Naive thymus-derived CD4-positive, alpha-beta T cell (primary cell): ENCODE measurements around the gene OGDH. TPM values are rescaled to one million over a fixed set of nuclear protein-coding genes. Genes with fewer than 3 reads are reported as not detected.

ENCODE experiments used
- ATAC-seq: fragments of 150-1000 bp; cut with Tn5 transposase; 2 replicates; pipeline ENCODE4 v1.10.0; 2021; ENCODE audit warnings: mild to moderate bottlenecking, moderate library complexity
- CTCF ChIA-PET: fragments of 350-600 bp; sonication (Branson Sonifier 250); formaldehyde crosslinking; loops from one replicate; lab custom pipeline; 2021; ENCODE audit warnings: antibody characterized with exemption; lab: Charles Lee
- POLR2A ChIA-PET: fragments of 350-600 bp; sonication (Branson Sonifier 250); formaldehyde crosslinking; loops from one replicate; lab custom pipeline; 2021; ENCODE audit warnings: antibody characterized with exemption, inconsistent platforms; lab: Charles Lee
- DNase-seq, 9 donors: peaks; one replicate each; pipeline versions ENCODE4 v3.0.0 to v3.0.0-alpha.2; 2020 to 2022; ENCODE audit warnings: mixed read lengths in 1 of 9
- H3K27ac ChIP-seq: one replicate; pipeline ENCODE4 v1.7.0; 2013; ENCODE audit warnings: mild to moderate bottlenecking, low read depth, low read length, moderate library complexity
- H3K27me3 ChIP-seq, 2 donors: one replicate each; pipeline ENCODE4 v1.7.0; 2013; ENCODE audit warnings: low read length in 2 of 2, mild to moderate bottlenecking in 2 of 2, moderate library complexity in 2 of 2; ENCODE audit not compliant: control insufficient read depth in 2 of 2, insufficient read depth in 2 of 2
- H3K36me3 ChIP-seq, 3 experiments: 1 replicate in 2 of 3; 2 replicates in 1 of 3; pipeline ENCODE4 v1.7.0; 2013; ENCODE audit warnings: low read length in 3 of 3, mild to moderate bottlenecking in 3 of 3, moderate library complexity in 1 of 3; ENCODE audit not compliant: insufficient read depth in 3 of 3, control insufficient read depth in 2 of 3
- H3K4me1 ChIP-seq, 2 donors: one replicate each; pipeline ENCODE4 v1.7.0; 2013; ENCODE audit warnings: low read length in 2 of 2, mild to moderate bottlenecking in 2 of 2, moderate library complexity in 1 of 2; ENCODE audit not compliant: control insufficient read depth in 2 of 2, insufficient read depth in 2 of 2
- H3K4me3 ChIP-seq: 2 replicates; pipeline ENCODE4 v1.7.0; 2013; ENCODE audit warnings: mild to moderate bottlenecking, low read length
- H3K9me3 ChIP-seq, 3 experiments: 1 replicate in 2 of 3; 2 replicates in 1 of 3; pipeline ENCODE4 v1.7.0; 2013; ENCODE audit warnings: low read length in 3 of 3; ENCODE audit not compliant: control insufficient read depth in 2 of 3
- H3K27ac Mint-ChIP-seq, 9 donors: one replicate each; pipeline ENCODE4 v1.8.0; 2020 to 2022; ENCODE audit warnings: mixed read lengths in 9 of 9, mild to moderate bottlenecking in 8 of 9, moderate library complexity in 5 of 9, inconsistent platforms in 2 of 9
- H3K27me3 Mint-ChIP-seq, 5 donors: one replicate each; pipeline ENCODE4 v1.8.0; 2021 to 2022; ENCODE audit warnings: mixed read lengths in 5 of 5, mild to moderate bottlenecking in 1 of 5
- H3K36me3 Mint-ChIP-seq, 5 donors: one replicate each; pipeline ENCODE4 v1.8.0; 2020 to 2022; ENCODE audit warnings: mixed read lengths in 5 of 5, mild to moderate bottlenecking in 3 of 5, inconsistent platforms in 1 of 5
- H3K4me1 Mint-ChIP-seq, 7 donors: one replicate each; pipeline ENCODE4 v1.8.0; 2020 to 2022; ENCODE audit warnings: mixed read lengths in 7 of 7, mild to moderate bottlenecking in 3 of 7, inconsistent platforms in 1 of 7
- H3K4me3 Mint-ChIP-seq, 10 donors: one replicate each; pipeline ENCODE4 v1.8.0; 2020 to 2022; ENCODE audit warnings: mild to moderate bottlenecking in 10 of 10, mixed read lengths in 10 of 10, moderate library complexity in 6 of 10, inconsistent platforms in 2 of 10
- H3K9me3 Mint-ChIP-seq, 11 donors: one replicate each; pipeline ENCODE4 v1.8.0; 2020 to 2022; ENCODE audit warnings: mixed read lengths in 11 of 11, mild to moderate bottlenecking in 4 of 11, inconsistent platforms in 1 of 11, moderate library complexity in 1 of 11
- intact Hi-C, 2 donors: fragments of 100-400 bp; cut with micrococcal nuclease; formaldehyde crosslinking; loops; one replicate each; pipeline ENCODE4 v1.15.1; 2023
- polyA plus RNA-seq, 2 donors: library from polyadenylated mRNA; unstranded; fragments of 300-500 nt; fragmentation: Illumina TruSeq; gene quantifications; one replicate each; pipeline ENCODE4 v1.2.3, GENCODE V29; 2021
- total RNA-seq, 6 experiments: library from RNA in 5 of 6; stranded (reverse) in 5 of 6; gene quantifications; 1 replicate in 5 of 6; 2 replicates in 1 of 6; pipeline ENCODE4 v1.2.3 and lab custom pipeline; 2021 to 2026

OGDH gene
- total and polyA plus RNA-seq, 7 experiments from 2014 or later = 20.3 to 122 (median 64.2) TPM

DNA sequence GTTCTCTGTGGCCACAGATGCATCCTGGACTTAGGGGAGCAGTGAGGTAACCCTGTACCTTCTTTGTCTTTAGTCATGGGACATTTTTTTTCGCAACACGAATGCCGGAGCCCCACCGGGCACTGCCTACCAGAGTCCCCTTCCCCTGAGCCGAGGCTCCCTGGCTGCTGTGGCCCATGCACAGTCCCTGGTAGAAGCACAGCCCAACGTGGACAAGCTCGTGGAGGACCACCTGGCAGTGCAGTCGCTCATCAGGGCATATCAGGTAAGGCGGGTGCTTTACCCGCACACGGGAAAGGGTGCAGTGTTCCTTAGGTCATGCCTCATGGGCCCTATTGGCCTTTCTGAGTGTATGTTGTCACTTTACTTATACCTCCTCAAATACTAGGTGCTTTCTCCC, 38.8 kb downstream of the OGDH start:
- Mint-ChIP-seq H3K4me1 (peaks cover 9 to 28% (median 12%) of the 10 kb centered on the region in 7 donors), H3K36me3 (peaks cover 4 to 24% (median 13%) of the 10 kb centered on the region in 5 donors), H3K9me3 (no peaks in the 10 kb centered on the region), H3K4me3 (no peak overlapping the region), H3K27ac (no peak overlapping the region), H3K27me3 (no peaks in the 10 kb centered on the region)
- ChIA-PET CTCF (no interaction called here), POLR2A (no interaction called here)
- DNase-seq = no peak
- ATAC-seq = no peak
- H3K9me3 ChIP-seq = no peaks in the 10 kb centered on the region
- H3K4me3 ChIP-seq = no peak overlapping the region
- intact Hi-C loops = no loop called here
- peaks cover 0 to 23% (median 3%) of the 10 kb centered on the region in 3 experiments for H3K36me3 ChIP-seq
- no peaks in the 10 kb centered on the region for H3K27me3 ChIP-seq
- no peak overlapping the region for H3K27ac ChIP-seq
- H3K4me1 ChIP-seq = peaks cover 5 to 13% of the 10 kb centered on the region in 2 donors

DNA sequence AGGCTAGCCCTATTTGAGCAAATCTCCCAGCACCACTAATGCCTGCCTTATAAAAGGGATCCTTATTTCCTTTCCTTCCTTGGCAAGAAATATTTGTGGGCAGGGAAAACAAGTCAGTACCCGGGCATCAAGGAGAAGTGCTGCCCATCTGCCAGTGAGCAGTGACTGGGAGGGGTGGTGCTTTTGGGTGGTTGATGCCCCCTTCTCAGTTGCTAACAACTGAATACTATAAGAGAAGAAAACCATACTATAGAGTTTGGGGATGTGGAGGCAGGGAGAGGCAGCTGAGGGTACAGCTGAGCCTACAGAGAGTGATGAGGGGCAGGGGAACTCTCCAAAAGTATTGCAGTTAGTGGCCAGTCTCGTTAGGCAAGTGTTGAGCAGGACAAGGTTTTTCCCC, 39.3 kb downstream of the OGDH start:
- Histone ChIP-seq H3K36me3 (peaks cover 0 to 27% (median 6%) of the 10 kb centered on the region in 3 experiments), H3K27ac (no peak overlapping the region), H3K4me1 (peaks cover under 1 to 9% of the 10 kb centered on the region in 2 donors), H3K4me3 (no peak overlapping the region), H3K27me3 (no peaks in the 10 kb centered on the region), H3K9me3 (no peaks in the 10 kb centered on the region)
- ATAC-seq = no peak
- Mint-ChIP-seq H3K27me3 (no peaks in the 10 kb centered on the region), H3K4me1 (peaks cover 4 to 23% (median 8%) of the 10 kb centered on the region in 7 donors), H3K27ac (peak overlapping the region in 1 of 9 donors; percentile 10), H3K9me3 (no peaks in the 10 kb centered on the region), H3K36me3 (peaks cover 4 to 23% (median 13%) of the 10 kb centered on the region in 5 donors), H3K4me3 (no peak overlapping the region)
- DNase-seq = no peak
- ChIA-PET CTCF (no interaction called here), POLR2A (no interaction called here)
- intact Hi-C loops = no loop called here

DNA sequence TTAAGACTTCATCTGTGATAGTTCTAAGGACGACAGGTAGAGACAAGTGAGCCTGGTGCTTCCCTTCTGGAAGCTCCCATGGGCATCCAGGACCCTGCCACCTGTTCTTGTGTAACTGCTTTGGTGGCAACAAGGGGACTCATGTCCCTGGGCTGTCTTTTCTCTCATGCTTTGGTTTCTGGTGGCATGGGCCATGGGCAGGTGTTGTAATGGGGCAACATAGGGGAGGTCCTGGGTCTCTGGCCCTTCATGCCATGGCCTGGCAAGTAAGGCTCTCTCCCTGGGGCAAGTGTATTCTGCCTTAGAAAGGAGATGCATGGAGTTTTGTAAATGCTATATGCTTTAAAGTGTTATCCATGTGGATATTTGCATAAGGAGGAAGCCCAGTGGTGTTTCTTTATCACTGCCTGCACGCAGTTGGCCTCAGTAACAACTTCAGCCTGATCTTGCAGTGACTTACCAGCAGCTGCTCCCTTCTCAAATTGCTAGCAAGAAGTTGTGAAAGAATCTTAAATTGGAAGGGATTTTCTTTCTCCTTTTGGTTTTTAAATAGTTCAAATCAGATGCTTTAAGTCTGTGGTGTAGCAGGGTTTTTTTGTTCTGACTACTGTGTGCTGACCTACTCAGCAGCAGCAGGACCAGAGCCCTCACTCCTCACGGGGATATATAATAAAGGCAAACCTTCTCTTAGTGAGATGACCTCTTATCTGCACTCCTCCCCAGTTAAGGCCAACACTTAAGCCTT, 39.9 kb downstream of the OGDH start:
- ChIA-PET POLR2A (no interaction called here), CTCF (no interaction called here)
- ATAC-seq (no peak), DNase-seq (no peak)
- Histone ChIP-seq H3K27ac (no peak overlapping the region), H3K36me3 (peaks cover 0 to 32% (median 9%) of the 10 kb centered on the region in 3 experiments), H3K4me3 (no peak overlapping the region), H3K27me3 (no peaks in the 10 kb centered on the region), H3K9me3 (no peaks in the 10 kb centered on the region), H3K4me1 (peaks cover 0 to 8% of the 10 kb centered on the region in 2 donors)
- intact Hi-C loops = no loop called here
- peaks cover 4 to 23% (median 16%) of the 10 kb centered on the region in 5 donors for H3K36me3 Mint-ChIP-seq
- peak overlapping the region in 1 of 9 donors; percentile 38 for H3K27ac Mint-ChIP-seq
- no peak overlapping the region for H3K4me3 Mint-ChIP-seq
- H3K4me1 Mint-ChIP-seq = peaks cover 4 to 23% (median 8%) of the 10 kb centered on the region in 7 donors
- no peaks in the 10 kb centered on the region for H3K27me3 Mint-ChIP-seq
- no peaks in the 10 kb centered on the region for H3K9me3 Mint-ChIP-seq

DNA sequence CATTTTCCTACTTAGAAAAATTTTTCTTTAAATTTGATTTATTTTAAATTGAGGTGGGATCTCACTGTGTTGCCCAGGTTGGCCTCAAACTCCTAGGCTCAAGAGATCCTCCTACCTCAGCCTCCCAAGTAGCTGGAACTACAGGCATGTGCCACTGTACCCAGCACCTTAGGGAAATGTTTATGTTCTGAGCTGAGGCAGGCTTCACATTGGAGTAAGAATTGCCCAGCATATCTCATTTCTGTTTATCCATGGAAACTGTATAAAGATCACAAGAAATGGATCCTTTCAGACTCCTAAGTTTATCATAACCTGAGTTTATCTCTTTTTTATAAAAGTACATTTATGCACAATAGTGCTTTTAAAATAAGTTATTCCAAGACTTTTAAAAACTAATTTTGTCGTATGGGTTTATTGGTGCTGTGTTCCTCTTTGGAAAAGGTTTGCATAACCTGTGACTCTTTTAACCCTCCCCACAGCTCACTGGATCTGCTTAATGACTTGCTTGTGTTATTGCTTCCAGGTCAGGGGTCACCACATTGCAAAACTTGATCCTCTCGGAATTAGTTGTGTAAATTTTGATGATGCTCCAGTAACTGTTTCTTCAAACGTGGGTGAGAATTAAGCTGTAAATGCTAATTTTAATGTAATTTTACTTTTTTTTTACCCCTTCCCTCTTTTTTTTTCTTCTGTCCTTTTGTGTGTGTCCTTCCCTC, 40.7 kb downstream of the OGDH start:
- Mint-ChIP-seq H3K9me3 (no peaks in the 10 kb centered on the region), H3K36me3 (peaks cover 4 to 23% (median 16%) of the 10 kb centered on the region in 5 donors), H3K4me1 (peaks cover 0 to 16% (median 4%) of the 10 kb centered on the region in 7 donors), H3K4me3 (no peak overlapping the region), H3K27me3 (no peaks in the 10 kb centered on the region), H3K27ac (peak overlapping the region in 1 of 9 donors; percentile 21)
- intact Hi-C loops = no loop called here
- H3K27me3 ChIP-seq = no peaks in the 10 kb centered on the region
- CTCF ChIA-PET = no interaction called here
- ATAC-seq (no peak), DNase-seq (no peak)
- peaks cover 0 to 2% of the 10 kb centered on the region in 2 donors for H3K4me1 ChIP-seq
- H3K4me3 ChIP-seq = no peak overlapping the region
- H3K27ac ChIP-seq = no peak overlapping the region
- no peaks in the 10 kb centered on the region for H3K9me3 ChIP-seq
- POLR2A ChIA-PET = no interaction called here
- H3K36me3 ChIP-seq = peaks cover 0 to 32% (median 9%) of the 10 kb centered on the region in 3 experiments

DNA sequence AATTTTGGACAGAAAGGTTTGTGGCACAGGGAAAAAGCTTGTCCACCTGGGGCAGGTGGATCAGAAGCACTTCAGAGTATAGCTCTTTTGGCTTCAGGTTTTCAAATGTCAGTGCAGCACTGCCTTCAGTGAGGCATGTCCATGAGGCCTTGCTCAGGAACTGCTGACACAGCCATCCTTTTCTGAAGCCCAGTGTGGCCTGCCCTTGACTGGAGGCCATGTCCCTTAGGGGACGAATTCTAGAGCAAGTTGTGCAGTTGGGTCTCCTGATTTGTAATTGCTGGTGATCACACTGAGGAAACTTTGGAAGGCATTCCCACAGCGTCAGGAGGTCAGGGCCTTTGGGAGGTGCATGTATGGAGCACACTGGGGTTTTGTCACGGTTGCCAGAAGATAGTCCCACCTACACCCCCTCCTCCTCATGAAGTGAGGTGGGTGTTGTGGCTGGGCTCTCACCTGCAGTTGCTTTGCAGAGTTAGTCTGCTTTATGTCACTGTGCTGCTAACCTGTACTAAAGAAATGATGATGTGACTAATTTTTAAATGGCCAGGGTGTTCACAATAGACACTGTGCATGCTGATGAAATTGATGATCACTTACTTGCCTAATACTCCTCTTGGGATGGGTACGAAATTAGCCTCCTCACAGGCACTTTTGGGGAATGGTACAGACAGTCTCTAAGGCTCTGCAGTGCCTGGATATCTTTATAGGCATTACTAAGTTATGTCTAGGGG, 41.7 kb downstream of the OGDH start:
- no peaks in the 10 kb centered on the region for H3K4me1 ChIP-seq
- intact Hi-C loops = no loop called here
- peaks cover 0 to 12% (median 4%) of the 10 kb centered on the region in 7 donors for H3K4me1 Mint-ChIP-seq
- ChIA-PET CTCF (no interaction called here), POLR2A (no interaction called here)
- no peak for DNase-seq
- no peak overlapping the region for H3K27ac ChIP-seq
- no peaks in the 10 kb centered on the region for H3K9me3 ChIP-seq
- H3K9me3 Mint-ChIP-seq = no peaks in the 10 kb centered on the region
- peaks cover 4 to 26% (median 18%) of the 10 kb centered on the region in 5 donors for H3K36me3 Mint-ChIP-seq
- H3K27me3 Mint-ChIP-seq = no peaks in the 10 kb centered on the region
- no peak overlapping the region for H3K4me3 Mint-ChIP-seq
- no peaks in the 10 kb centered on the region for H3K27me3 ChIP-seq
- H3K36me3 ChIP-seq = peaks cover 0 to 33% (median 9%) of the 10 kb centered on the region in 3 experiments
- H3K27ac Mint-ChIP-seq = no peak overlapping the region
- ATAC-seq = no peak
- no peak overlapping the region for H3K4me3 ChIP-seq

DNA sequence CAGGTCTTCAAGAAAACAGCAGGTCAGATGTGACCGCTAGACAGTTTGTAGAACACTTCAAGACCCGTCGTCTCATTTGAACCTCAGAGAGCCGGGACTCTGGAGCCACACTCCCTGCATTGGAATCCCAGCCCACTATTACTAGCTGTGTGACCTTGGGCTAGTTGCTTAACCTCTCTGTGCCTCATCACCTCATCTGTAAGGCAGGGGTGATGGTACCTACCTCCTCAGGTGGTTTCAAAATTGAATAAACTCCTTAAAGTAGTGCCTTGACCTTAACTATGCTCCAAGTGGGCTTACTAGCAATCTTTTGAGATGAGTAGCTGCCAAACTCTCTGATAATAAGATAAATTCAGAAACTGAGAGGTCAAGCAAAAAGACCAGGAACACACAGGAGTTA, 43.8 kb downstream of the OGDH start:
- H3K36me3 ChIP-seq = peaks cover 0 to 45% (median 17%) of the 10 kb centered on the region in 3 experiments
- Mint-ChIP-seq H3K27ac (peak overlapping the region in 1 of 9 donors; percentile 33), H3K4me1 (peaks cover 0 to 4% (median 0%) of the 10 kb centered on the region in 7 donors)

More for the DNA sequence above, 43.8 kb downstream of the OGDH start:
- no peaks in the 10 kb centered on the region for H3K4me1 ChIP-seq
- H3K4me3 ChIP-seq = no peak overlapping the region
- H3K27me3 ChIP-seq = no peaks in the 10 kb centered on the region
- intact Hi-C loops = no loop called here
- no peaks in the 10 kb centered on the region for H3K9me3 Mint-ChIP-seq
- CTCF ChIA-PET = no interaction called here
- no peaks in the 10 kb centered on the region for H3K9me3 ChIP-seq
- H3K36me3 Mint-ChIP-seq = peaks cover 4 to 33% (median 20%) of the 10 kb centered on the region in 5 donors
- no peak overlapping the region for H3K27ac ChIP-seq
- H3K4me3 Mint-ChIP-seq = no peak overlapping the region
- ATAC-seq (no peak), DNase-seq (no peak)
- POLR2A ChIA-PET = interaction anchor here (1.9 kb wide), 1 partner anchor 11 kb away, joined by 6 read pairs; no protein-coding TSS in a partner anchor
- H3K27me3 Mint-ChIP-seq = no peaks in the 10 kb centered on the region
